ENCODE results near the gene C20orf141. TPM values are rescaled to one million over a fixed set of nuclear protein-coding genes. Genes with fewer than 3 reads are reported as not detected.
A peak's percentile ranks its signal among the peaks of the same experiment; 100 is the strongest.

Gene C20orf141
- total RNA-seq, 2 donors from 2014 or later: not detected

DNA sequence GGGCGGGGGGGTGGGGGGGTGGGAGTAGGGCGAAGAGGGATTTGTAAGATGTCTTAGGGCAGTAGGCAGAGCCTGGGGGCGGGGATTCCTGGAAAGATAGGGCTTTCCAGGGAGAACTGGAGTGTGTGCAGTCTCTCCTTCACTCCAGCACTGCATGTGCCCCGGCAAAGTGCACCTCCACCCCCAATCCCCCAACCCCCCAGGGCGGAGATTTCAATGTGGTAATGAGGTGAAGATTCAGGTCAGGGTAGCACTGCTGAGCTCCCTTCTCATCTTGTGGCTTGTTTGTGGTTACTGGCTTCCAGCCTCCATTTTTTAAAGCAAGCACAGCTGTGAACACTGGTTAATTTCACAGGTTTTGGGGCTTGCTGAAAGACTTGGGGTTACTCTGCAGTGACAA, 7.3 kb downstream of the C20orf141 start:
- peaks cover 61% of the 10 kb centered on the region for H3K27me3 Mint-ChIP-seq (ENCODE audit: insufficient read depth)
- H3K4me1 ChIP-seq (ENCODE audit: control insufficient read depth, insufficient read depth, low read length): no peaks in the 10 kb centered on the region
- no peaks in the 10 kb centered on the region for H3K36me3 ChIP-seq (ENCODE audit: control insufficient read depth, insufficient read depth, low read length)
- H3K36me3 Mint-ChIP-seq (ENCODE audit: low read depth): no peaks in the 10 kb centered on the region
- no peak overlapping the region for H3K27ac Mint-ChIP-seq
- DNase-seq: peak; percentile 86
- peaks cover 16% of the 10 kb centered on the region for H3K4me1 Mint-ChIP-seq
- 51% methylated on average over 3 of the region's 5 CpGs; no CpG with 5 or more reads in 1 of the 2 experiments for WGBS, 2 experiments (ENCODE audit: insufficient coverage in 1 of 2, insufficient read length in 1 of 2)
- H3K9ac ChIP-seq (ENCODE audit: extremely low read depth, low read length, poor library complexity, severe bottlenecking): no peak overlapping the region
- no peaks in the 10 kb centered on the region for H3K9me3 Mint-ChIP-seq
- H3K27me3 ChIP-seq (ENCODE audit: control insufficient read depth, insufficient read depth, low read length, poor library complexity, severe bottlenecking): peaks cover 53% of the 10 kb centered on the region
- TF ChIP-seq CTCF (conservative IDR thresholded peaks at IDR 0.05): no peak
- no peak overlapping the region for H3K27ac ChIP-seq (ENCODE audit: low read depth, low read length)
- no peaks in the 10 kb centered on the region for H3K9me3 ChIP-seq (ENCODE audit: control insufficient read depth, low read length)
- no peak overlapping the region for H3K4me3 Mint-ChIP-seq
- no peak overlapping the region for H3K4me3 ChIP-seq (ENCODE audit: low read length)

GRCh38 chr20:2825761-2826160, 11.0 kb downstream of the C20orf141 start:
- H3K4me1 Mint-ChIP-seq: peaks cover 8% of the 10 kb centered on the region
- 92% methylated on average over 2 of the region's 2 CpGs; no CpG with 5 or more reads in 1 of the 2 experiments for WGBS, 2 experiments (ENCODE audit: insufficient coverage in 1 of 2, insufficient read length in 1 of 2)
- TF ChIP-seq CTCF (conservative IDR thresholded peaks at IDR 0.05): no peak

GRCh38 chr20:2826655-2827054, 11.9 kb downstream of the C20orf141 start:
- no peak overlapping the region for H3K9ac ChIP-seq (ENCODE audit: extremely low read depth, low read length, poor library complexity, severe bottlenecking)
- no peaks in the 10 kb centered on the region for H3K9me3 Mint-ChIP-seq
- H3K9me3 ChIP-seq (ENCODE audit: control insufficient read depth, low read length): no peaks in the 10 kb centered on the region
- WGBS, 2 experiments (ENCODE audit: insufficient coverage in 1 of 2, insufficient read length in 1 of 2): 75 to 83% methylated on average over 1 to 4 of the region's 4 CpGs
- no peak overlapping the region for H3K27ac ChIP-seq (ENCODE audit: low read depth, low read length)
- no peaks in the 10 kb centered on the region for H3K4me1 ChIP-seq (ENCODE audit: control insufficient read depth, insufficient read depth, low read length)
- peaks cover 46% of the 10 kb centered on the region for H3K27me3 ChIP-seq (ENCODE audit: control insufficient read depth, insufficient read depth, low read length, poor library complexity, severe bottlenecking)
- H3K4me3 ChIP-seq (ENCODE audit: low read length): no peak overlapping the region
- H3K36me3 ChIP-seq (ENCODE audit: control insufficient read depth, insufficient read depth, low read length): no peaks in the 10 kb centered on the region
- DNase-seq: no peak
- no peak overlapping the region for H3K4me3 Mint-ChIP-seq
- no peak for TF ChIP-seq CTCF (conservative IDR thresholded peaks at IDR 0.05)
- H3K36me3 Mint-ChIP-seq (ENCODE audit: low read depth): no peaks in the 10 kb centered on the region
- H3K4me1 Mint-ChIP-seq: peaks cover 5% of the 10 kb centered on the region
- H3K27ac Mint-ChIP-seq: no peak overlapping the region
- H3K27me3 Mint-ChIP-seq (ENCODE audit: insufficient read depth): peaks cover 49% of the 10 kb centered on the region

More at GRCh38 chr20:2825761-2826160, 11.0 kb downstream of the C20orf141 start:
- H3K36me3 ChIP-seq (ENCODE audit: control insufficient read depth, insufficient read depth, low read length): no peaks in the 10 kb centered on the region
- no peaks in the 10 kb centered on the region for H3K4me1 ChIP-seq (ENCODE audit: control insufficient read depth, insufficient read depth, low read length)
- no peak overlapping the region for H3K9ac ChIP-seq (ENCODE audit: extremely low read depth, low read length, poor library complexity, severe bottlenecking)
- no peaks in the 10 kb centered on the region for H3K36me3 Mint-ChIP-seq (ENCODE audit: low read depth)
- H3K9me3 ChIP-seq (ENCODE audit: control insufficient read depth, low read length): no peaks in the 10 kb centered on the region
- H3K27ac ChIP-seq (ENCODE audit: low read depth, low read length): no peak overlapping the region
- no peak overlapping the region for H3K4me3 Mint-ChIP-seq
- peaks cover 58% of the 10 kb centered on the region for H3K27me3 Mint-ChIP-seq (ENCODE audit: insufficient read depth)
- H3K27me3 ChIP-seq (ENCODE audit: control insufficient read depth, insufficient read depth, low read length, poor library complexity, severe bottlenecking): peaks cover 55% of the 10 kb centered on the region
- no peaks in the 10 kb centered on the region for H3K9me3 Mint-ChIP-seq
- no peak overlapping the region for H3K27ac Mint-ChIP-seq
- H3K4me3 ChIP-seq (ENCODE audit: low read length): no peak overlapping the region
- no peak for DNase-seq
